Hindlimb muscle (tissue), 1 donor: ENCODE data around the gene KIF26B. TPM values are rescaled to one million over a fixed set of nuclear protein-coding genes. Genes with fewer than 3 reads are reported as not detected.

Experiments used
- DNase-seq: peaks from one replicate; pipeline ENCODE4 v3.0.0-alpha.2; 2013
- polyA plus RNA-seq: library from polyadenylated mRNA; unstranded; fragments of 120-200 nt; gene quantifications from one replicate; pipeline ENCODE4 v1.2.1, GENCODE V29; 2013; ENCODE audit not compliant: insufficient read length

Gene KIF26B
- polyA plus RNA-seq, 1 donor, result 0.99 TPM

- no peak for DNase-seq
These were observed 320.3 kb downstream of the KIF26B start for GRCh38 chr1:245475126-245475525.

GRCh38 chr1:245475961-245476516 lies 321.3 kb downstream of the KIF26B start:
- DNase-seq, result no peak

- DNase-seq, result no peak
These were observed 323.2 kb downstream of the KIF26B start for GRCh38 chr1:245477941-245478340.

GRCh38 chr1:245480393-245481120 lies 325.8 kb downstream of the KIF26B start:
- no peak for DNase-seq

GRCh38 chr1:245481261-245481660 lies 326.5 kb downstream of the KIF26B start:
- DNase-seq, result no peak

- no peak for DNase-seq
These were observed 328.5 kb downstream of the KIF26B start for GRCh38 chr1:245483247-245483646.

- DNase-seq, result no peak
These were observed 329.4 kb downstream of the KIF26B start for GRCh38 chr1:245484176-245484575.

- no peak for DNase-seq
These were observed 331.2 kb downstream of the KIF26B start for GRCh38 chr1:245485996-245486395.

GRCh38 chr1:245486775-245487470 lies 332.1 kb downstream of the KIF26B start:
- no peak for DNase-seq

- no peak for DNase-seq
These were observed 333.8 kb downstream of the KIF26B start for GRCh38 chr1:245488346-245489129.

- no peak for DNase-seq
These were observed 335.1 kb downstream of the KIF26B start for GRCh38 chr1:245489838-245490237.

GRCh38 chr1:245493029-245493428 lies 338.2 kb downstream of the KIF26B start:
- DNase-seq, result no peak

GRCh38 chr1:245495681-245496080 lies 340.9 kb downstream of the KIF26B start:
- DNase-seq, result no peak

GRCh38 chr1:245500546-245500945 lies 345.8 kb downstream of the KIF26B start:
- no peak for DNase-seq

GRCh38 chr1:245501633-245502032 lies 346.8 kb downstream of the KIF26B start:
- DNase-seq, result no peak

- DNase-seq, result no peak
These were observed 348.8 kb downstream of the KIF26B start for GRCh38 chr1:245503548-245503947.

- no peak for DNase-seq
These were observed 355.4 kb downstream of the KIF26B start for GRCh38 chr1:245510144-245510543.

GRCh38 chr1:245512181-245512888 lies 357.6 kb downstream of the KIF26B start:
- peak; percentile 26 for DNase-seq

GRCh38 chr1:245512980-245513578 lies 358.3 kb downstream of the KIF26B start:
- DNase-seq, result no peak

- DNase-seq, result peak; percentile 23
These were observed 361.5 kb downstream of the KIF26B start for GRCh38 chr1:245516284-245516759.

GRCh38 chr1:245520611-245521010 lies 365.8 kb downstream of the KIF26B start:
- DNase-seq, result no peak

- no peak for DNase-seq
These were observed 371.4 kb downstream of the KIF26B start for GRCh38 chr1:245526141-245526540.
